Transverse colon (tissue), 3 donors: Measurements from ENCODE around the gene ITGA11.

Experiments used
- CTCF ChIP-seq, 5 experiments: fragments of 200-600 bp in 3 of 5; fragments of 450-650 bp in 2 of 5; sonication (generic) in 3 of 5; IDR thresholded peaks; 1 replicate in 2 of 5; 2 replicates in 3 of 5; pipeline ENCODE4 v1.5.1; 2016 to 2017; ENCODE audit warnings: antibody characterized with exemption in 5 of 5, inconsistent platforms in 3 of 5, mild to moderate bottlenecking in 2 of 5, moderate library complexity in 1 of 5
- EP300 ChIP-seq: sonication (generic); formaldehyde crosslinking; IDR thresholded peaks from one replicate; pipeline ENCODE4 v1.6.1; 2017; ENCODE audit warnings: antibody characterized with exemption, low read depth

- TF ChIP-seq CTCF (IDR thresholded peaks at IDR 0.05) = no peak
- no peak for TF ChIP-seq EP300
Measured at GRCh38 chr15:68363353-68363752, 68.6 kb downstream of the ITGA11 start.
